ENCODE measurements around the gene BANP.
"Not testable (repeated sequence)": the region's sequence is repeated elsewhere in the genome, so short reads cannot be mapped to it uniquely, and the experiment has no call there.

The BANP gene

DNA sequence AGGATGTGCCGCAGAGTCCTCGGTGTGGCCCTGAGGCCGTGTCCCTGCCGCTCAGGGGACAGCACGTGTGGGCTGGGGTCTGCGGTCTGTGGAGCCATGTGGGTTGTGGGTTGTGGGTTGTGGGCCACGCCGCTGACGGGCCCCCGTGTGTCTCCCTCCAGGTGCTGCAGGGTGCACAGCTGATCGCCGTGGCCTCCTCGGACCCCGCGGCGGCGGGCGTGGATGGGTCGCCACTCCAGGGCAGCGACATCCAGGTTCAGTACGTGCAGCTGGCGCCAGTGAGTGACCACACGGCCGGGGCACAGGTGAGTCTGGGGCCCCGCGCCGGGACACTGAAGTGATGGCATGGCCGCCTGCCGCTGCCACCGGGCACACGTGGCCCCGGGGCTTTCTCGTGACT lies 120.7 kb downstream of the BANP start:
- FAIRE-seq (no peak), DNase-seq (ENCODE audit: extremely low spot score, insufficient read length, low read depth) (no peak)

- DNase-seq (ENCODE audit: extremely low spot score, insufficient read length, low read depth) (no peak), FAIRE-seq (no peak)
These were observed 121.4 kb downstream of the BANP start for GRCh38 chr16:88072571-88073001.

DNA sequence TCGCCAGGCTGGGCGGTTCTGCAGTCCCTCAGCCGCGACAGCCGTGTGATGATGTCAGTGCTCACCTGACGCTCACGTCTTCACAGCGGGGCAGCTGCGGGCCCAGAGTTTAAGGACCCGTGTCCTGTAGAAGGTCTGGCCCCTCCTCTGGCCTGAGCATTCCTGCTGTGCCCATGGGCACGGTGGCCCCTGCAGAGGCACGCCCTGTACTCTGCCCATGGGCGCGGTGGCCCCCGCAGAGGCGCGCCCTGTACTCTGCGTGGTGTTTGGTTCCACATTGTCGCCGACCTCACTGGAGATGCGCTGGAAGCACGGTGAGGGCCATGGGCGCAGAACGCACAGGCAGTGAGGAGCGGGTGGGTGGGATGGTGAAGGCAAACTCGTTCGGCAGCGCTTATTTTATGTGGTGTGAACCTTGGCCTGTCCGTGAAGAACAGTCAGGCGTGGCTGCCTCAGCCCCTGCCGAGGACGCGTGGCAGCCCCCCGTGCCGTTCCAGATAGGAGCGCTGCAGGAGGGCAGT lies 122.0 kb downstream of the BANP start:
- no peak for DNase-seq (ENCODE audit: extremely low spot score, insufficient read length, low read depth)
- FAIRE-seq, result no peak

- FAIRE-seq, result no peak
These were observed 122.8 kb downstream of the BANP start for GRCh38 chr16:88074041-88074440.

DNA sequence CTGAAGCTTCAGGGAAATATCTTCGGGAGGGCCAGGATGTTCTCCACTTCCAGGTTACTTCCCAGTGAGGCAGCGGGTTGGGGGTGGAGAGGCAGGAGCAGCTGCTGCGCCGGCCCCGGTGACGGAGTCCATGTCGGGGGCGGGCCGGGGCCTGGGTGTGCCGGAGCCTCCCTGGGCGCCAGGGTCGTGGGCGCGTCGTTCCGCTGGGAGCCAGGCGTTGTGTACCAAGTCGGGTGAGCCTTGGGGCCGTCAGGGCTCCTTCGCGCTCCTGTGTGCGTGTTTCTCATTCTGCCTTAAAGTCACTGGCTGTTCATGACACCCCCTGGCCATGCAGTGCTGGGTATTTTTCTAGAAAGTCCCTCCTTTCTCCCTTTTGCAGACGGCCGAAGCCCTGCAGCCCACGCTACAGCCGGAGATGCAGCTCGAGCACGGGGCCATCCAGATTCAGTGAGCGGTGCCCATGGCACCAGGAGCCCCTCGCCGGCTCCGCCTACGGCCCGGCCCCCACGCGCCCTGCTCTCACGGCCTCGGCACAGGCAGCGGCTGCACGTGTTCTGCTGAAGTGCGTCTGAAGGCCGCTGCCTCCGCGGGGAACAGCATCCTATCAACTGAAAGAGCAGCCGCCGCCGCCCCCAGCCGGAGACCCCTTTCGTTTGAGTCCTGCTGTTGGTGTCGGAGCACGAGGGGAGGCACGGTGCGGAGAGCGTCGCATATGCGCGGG lies 125.1 kb downstream of the BANP start:
- FAIRE-seq, result no peak
- no peak for DNase-seq (ENCODE audit: extremely low spot score, insufficient read length, low read depth)

More at GRCh38 chr16:88074041-88074440, 122.8 kb downstream of the BANP start:
- no peak for DNase-seq (ENCODE audit: extremely low spot score, insufficient read length, low read depth)

DNA sequence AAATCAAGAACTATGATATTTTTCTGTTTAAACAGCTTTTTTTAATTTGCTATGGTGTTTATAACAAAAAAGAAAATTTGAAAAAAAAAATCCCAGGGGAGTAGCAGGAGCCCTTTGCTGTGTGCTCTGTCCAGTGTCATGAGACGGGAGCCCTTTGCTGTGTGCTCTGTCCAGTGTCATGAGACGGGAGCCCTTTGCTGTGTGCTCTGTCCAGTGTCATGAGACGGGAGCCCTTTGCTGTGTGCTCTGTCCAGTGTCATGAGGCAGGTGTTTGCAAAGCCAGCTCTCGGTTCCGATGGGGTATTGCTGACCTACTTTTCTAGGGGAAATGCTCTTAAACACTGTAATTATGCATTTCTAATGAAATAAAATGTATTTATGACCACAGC lies 125.7 kb downstream of the BANP start:
- FAIRE-seq; DNase-seq (ENCODE audit: extremely low spot score, insufficient read length, low read depth): not testable (repeated sequence)

DNA sequence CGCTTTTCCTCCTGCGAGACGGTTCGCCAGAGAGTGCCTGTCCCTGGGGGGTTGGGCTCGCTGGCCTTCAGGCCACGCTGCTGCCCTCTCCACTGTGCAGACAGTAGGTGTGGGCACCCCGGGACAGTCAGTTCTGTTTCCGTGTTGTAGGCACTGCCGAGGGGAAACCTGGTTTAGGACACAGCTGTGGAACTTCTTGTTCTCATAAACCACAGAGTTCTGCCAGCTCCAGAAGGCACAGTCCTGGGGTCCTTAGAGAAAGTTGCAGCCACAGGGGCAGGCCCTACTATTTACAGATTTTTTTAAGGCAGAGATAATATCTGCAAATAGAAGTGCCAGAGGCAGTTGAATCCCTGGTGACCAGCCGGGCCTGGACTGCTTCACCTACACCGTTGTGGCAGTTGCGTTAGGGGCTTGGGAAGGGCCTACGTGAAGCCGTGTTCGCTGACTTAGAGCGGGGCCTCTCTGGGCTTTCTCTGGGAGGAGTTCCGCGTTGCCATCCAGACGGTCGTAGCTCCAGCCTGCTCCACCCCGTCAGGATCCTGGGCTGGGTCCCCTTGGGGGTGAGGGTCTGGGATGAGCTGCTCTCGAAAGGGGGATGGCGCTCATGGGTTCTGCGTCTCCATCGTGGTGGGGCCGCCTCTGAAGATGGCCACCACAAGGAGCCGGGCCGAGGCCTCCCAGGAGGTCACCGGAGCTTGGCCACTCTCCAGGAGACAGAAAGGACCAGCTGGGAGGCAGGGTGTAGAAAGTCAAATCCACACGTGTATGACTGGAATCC lies 126.3 kb downstream of the BANP start:
- no peak for DNase-seq (ENCODE audit: extremely low spot score, insufficient read length, low read depth)
- FAIRE-seq, result no peak

GRCh38 chr16:88078111-88078775 lies 127.0 kb downstream of the BANP start:
- no peak for DNase-seq (ENCODE audit: extremely low spot score, insufficient read length, low read depth)
- no peak for FAIRE-seq

GRCh38 chr16:88083582-88083981 lies 132.3 kb downstream of the BANP start:
- DNase-seq (ENCODE audit: extremely low spot score, insufficient read length, low read depth), result no peak
- FAIRE-seq, result no peak

GRCh38 chr16:88084881-88085280 lies 133.6 kb downstream of the BANP start:
- FAIRE-seq (no peak), DNase-seq (ENCODE audit: extremely low spot score, insufficient read length, low read depth) (no peak)

DNA sequence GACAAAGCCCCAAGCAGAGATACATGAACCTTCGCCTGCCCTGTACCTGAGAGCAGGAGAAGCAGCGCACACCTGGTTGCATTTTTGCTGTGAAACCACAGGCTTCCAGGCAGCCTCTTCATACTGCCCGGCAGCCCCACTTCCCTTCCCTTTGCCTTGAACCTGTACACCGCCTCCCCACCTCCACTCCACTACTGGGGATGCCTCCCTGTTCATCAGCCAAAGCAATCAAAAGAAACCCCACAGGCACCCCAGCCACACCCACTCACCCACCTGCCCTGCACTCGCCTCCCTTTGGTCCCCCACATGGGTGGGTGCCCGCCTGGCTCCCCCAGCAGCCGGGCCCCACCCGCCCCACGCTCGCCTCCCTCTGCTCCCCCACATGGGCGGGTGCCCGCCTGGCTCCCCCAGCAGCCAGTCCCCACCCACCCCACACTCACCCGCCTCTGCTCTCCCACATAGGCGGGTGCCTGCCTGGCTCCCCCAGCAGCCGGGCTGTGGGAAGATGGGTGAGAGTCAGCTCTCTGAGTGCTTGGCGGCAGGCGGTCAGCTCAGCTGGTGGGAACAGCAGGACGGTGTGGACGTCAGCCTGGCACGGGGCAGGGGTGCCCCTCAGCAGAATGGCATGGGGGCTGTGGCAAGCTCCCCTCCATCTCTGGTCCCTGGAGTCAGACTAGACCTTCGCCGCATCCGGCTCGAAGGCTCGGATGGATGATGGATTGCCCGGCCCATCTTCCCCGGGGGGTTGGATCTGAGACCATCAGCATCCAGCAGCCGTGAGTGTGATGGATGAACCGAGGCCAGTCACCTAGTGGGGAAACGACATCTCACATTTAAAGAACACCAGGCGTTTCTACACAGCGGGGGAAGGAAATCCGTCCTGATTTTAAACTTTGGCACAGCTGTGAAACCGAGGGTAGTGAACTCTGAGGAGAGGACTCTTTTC lies 135.6 kb downstream of the BANP start:
- DNase-seq (ENCODE audit: extremely low spot score, insufficient read length, low read depth), result no peak

DNA sequence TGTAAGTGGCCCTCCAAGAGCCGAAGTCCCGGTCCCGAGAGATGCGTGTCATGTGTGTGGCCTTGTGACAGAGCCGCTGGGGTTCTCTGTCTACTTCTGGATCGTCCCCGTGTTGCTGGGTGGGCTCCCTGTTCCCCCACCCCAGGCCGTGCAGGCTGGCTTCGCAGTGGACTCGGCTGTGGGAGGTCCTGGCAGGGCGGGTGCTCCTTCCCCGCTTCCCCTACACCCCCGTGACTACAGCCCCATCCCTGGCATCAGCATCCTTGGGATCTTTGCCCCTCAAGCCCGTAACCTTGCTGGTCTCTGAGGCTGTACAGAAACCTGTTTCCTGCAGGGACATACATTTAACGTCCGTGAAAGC lies 136.3 kb downstream of the BANP start:
- FAIRE-seq, result no peak

More for the DNA sequence above, 135.6 kb downstream of the BANP start:
- FAIRE-seq, result no peak

GRCh38 chr16:88088161-88088581 lies 136.9 kb downstream of the BANP start:
- no peak for FAIRE-seq
- DNase-seq (ENCODE audit: extremely low spot score, insufficient read length, low read depth), result no peak

More for the DNA sequence above, 136.3 kb downstream of the BANP start:
- no peak for DNase-seq (ENCODE audit: extremely low spot score, insufficient read length, low read depth)

DNA sequence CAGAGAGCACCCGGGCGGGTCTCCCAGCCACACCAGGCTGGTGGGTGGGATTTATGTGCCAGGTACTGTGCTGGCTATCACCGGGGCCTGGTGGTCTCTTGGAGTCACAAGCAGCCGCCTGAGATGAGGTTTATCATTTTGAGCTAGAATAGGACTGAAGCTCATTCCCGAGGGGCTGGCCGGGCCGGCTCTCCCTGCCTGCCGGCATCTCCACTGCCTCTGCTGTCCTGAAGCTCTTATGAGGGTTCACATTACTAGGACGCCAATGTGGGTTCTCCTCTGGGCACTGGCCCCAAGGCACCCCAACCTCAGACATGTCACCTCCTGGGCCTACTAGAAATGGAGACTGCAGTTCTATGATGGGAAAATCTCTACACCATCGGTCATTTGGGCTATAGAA lies 137.4 kb downstream of the BANP start:
- not testable (repeated sequence) for FAIRE-seq; DNase-seq (ENCODE audit: extremely low spot score, insufficient read length, low read depth)

DNA sequence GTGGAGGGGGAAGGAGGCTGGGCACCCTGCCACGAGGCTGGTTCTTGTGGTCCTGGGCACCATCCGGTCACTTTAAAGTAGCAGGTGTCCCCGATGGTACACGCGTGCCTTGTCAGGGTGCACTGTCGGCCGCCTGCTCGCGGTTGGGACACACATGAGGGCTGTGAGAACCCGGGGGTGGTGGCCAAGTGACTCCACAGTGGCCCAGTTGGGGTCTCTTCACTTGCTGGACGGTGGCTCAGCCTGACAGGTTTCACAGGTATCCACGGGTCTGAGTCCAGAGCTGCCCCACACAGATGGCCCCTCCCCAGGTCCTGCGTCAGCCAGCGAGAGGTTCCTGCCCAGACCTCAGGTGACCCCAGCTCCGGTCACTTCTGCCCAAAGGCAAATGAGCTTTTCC lies 137.8 kb downstream of the BANP start:
- not testable (repeated sequence) for FAIRE-seq; DNase-seq (ENCODE audit: extremely low spot score, insufficient read length, low read depth)

DNA sequence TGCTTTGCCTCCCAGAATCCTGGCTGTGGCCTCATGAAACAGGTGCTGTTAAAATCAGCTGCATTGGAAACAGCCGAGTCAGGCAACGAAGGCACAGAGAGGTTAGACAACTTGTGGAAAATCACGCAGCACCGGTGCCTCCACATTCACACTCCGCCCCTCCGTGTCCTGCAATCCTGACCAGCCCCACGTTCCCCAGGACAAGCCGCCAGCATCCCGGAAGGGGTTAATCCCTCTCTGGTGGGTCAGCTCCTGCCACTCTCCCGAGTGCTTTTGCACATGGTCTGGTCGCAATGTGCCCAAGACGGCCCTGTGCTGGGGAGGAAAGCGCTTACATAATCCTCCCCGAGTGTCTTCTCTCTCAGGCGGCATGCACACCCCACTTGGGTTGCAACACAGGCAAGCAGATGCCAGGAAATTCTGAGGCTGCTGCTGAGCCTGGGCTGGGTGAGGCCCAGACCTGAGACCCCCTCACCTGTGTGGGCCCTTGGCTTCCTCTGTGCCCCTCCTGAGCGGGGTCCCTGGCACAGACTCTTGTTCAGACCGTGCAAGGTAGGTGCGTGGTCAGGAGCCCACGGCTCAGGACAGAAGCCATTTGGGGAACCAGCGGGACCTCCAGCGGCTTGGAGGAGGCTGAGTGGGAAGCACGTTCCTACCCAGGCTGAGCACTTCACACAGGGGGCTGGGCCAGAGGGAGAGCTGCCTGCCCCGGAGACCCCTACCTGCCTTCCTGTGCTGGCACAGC lies 138.6 kb downstream of the BANP start:
- DNase-seq (ENCODE audit: extremely low spot score, insufficient read length, low read depth); FAIRE-seq: not testable (repeated sequence)

DNA sequence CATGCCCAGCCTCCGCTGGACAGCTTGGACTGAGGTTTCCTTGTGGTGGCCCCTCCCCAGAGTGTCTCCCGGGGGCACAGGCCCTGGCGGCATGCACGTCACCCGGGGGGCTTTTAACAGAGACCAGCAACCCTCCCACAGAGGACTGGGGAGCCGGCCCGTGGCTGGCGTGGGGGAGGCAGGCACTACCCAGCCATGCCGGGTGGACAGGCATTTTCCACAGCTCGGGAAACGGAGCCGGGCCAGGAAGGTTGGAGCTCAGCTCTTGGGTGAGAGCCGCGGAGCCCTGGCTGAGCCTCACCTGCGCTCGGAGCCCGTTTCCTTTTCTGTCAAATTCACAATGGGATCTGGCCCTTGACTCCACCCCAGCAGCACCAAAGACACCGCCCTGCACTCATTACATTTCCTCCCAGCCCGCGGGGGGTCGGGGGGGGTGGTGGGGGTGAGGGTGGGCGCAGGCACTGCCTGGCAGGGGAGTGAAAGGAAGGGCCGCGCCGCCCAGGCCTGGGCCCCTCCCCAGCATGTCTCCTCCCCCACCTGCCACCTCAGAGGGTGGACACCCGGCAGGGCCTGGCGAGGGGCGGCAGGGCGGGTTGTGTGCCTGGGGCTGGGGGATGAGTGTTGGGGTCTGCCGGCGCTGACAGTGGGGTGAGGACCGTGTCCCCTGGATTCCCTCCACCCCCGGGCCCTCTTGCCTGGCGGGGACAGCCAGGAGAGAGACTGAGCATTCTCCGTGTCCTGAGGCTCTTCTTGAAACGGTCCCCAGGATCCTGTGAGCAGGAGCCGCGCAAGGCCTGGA lies 139.3 kb downstream of the BANP start:
- not testable (repeated sequence) for DNase-seq (ENCODE audit: extremely low spot score, insufficient read length, low read depth); FAIRE-seq

Measured in GM18507 (cell line).